Testis (tissue), 2 donors: ENCODE measurements around the gene TM4SF4.

Experiments used
- CTCF ChIP-seq, 3 experiments: fragments of 450-650 bp in 2 of 3; fragments of 200-600 bp in 1 of 3; sonication (generic) in 1 of 3; IDR thresholded peaks; one replicate each; pipeline ENCODE4 v1.5.1; 2016 to 2019; ENCODE audit warnings: antibody characterized with exemption in 3 of 3, mild to moderate bottlenecking in 2 of 3, moderate library complexity in 1 of 3
- POLR2A ChIP-seq: fragments of 450-650 bp; IDR thresholded peaks from one replicate; pipeline ENCODE4 v1.6.1; 2017; ENCODE audit warnings: antibody characterized with exemption, mild to moderate bottlenecking, moderate library complexity

DNA sequence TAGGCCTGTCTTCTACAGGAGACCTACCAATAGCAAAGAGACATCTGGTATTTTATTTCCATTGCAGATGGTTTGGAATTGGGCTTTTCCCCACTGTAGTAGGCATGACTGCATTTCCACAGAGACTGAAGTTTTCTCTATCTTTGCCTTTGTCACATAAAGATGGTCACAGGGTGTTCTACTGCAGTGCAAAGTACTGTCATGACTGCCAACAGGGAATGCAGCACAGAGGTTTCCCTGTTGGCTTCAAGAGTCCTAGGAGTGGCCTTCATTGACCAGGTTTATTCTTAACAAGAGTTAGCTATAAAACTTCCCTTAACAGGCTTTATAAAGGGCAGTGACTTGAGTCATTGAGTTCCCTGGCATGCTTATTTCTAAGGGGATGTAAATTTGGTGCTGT lies 36.8 kb upstream of the TM4SF4 start:
- TF ChIP-seq CTCF (IDR thresholded peaks at IDR 0.05) (no peak), POLR2A (no peak)
